GM13976 (cell line): ENCODE data around the gene GPR39.

Experiments used
- DNase-seq: peaks from one replicate; pipeline ENCODE4 v3.0.0; 2012; ENCODE audit warnings: low spot score
- in situ Hi-C: fragments of 300-500 bp; cut with MboI; formaldehyde crosslinking; loops from one replicate; pipeline ENCODE4 v1.12.0; 2022; ENCODE audit warnings: low sequenced_read_pairs, mixed read lengths, inconsistent platforms; ENCODE audit not compliant: unreplicated experiment
- TF ChIP-seq, protein P1 (sequence below): IDR thresholded peaks from 2 replicates; pipeline ENCODE4 v1.5.1; 2012; ENCODE audit warnings: borderline replicate concordance, mild to moderate bottlenecking; ENCODE audit not compliant: insufficient read depth; ENCODE audit errors: extremely low read depth, missing control alignments, control extremely low read depth

GPR39 gene

DNA sequence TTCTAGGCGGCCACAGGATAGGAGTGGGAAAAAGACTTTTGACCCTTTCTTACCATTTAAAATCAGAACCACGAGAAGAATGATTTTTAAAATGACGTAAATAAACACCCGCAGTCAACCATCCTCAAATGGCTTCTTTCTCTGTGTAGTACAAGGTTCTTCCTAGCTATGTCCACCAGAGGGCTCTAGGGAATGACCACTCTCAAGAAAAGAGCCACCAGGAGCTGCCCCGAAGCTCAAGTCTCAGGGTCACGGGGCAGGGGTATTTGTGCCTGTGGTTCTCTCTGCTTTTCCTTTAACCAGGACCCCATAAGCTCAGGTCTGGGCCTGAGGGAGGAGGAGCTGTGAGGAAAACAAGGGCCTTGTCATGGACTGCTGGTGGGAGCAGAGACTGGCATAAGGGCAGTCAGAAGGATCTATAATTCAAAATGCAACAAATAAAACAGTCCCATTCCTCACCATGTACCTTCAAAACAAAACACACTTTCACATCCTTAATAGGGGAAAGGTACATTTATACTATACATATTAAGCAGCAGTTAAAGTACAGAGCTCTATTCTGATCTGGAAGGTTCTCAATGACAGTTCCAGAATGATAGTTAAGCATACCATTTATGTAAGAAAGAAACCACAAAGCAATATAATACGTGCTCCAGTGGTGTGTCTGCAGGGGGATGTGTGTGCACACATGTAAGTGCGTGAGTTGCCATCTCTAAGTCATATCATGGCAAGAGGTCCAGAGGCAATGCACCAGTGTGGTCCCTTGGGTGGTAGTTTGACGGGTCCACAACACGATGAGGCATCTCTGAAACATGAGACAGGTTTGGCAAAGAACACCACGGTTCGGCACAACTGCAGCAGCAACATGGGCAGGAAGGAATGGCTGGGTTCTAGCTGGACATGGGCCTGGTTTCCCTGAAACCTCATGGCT is 234.8 kb downstream of the GPR39 start:
- in situ Hi-C loops = loop anchor here (25.0 kb wide), 1 partner anchor 511 kb away; no protein-coding TSS in a partner anchor
- TF ChIP-seq, protein P1, sequence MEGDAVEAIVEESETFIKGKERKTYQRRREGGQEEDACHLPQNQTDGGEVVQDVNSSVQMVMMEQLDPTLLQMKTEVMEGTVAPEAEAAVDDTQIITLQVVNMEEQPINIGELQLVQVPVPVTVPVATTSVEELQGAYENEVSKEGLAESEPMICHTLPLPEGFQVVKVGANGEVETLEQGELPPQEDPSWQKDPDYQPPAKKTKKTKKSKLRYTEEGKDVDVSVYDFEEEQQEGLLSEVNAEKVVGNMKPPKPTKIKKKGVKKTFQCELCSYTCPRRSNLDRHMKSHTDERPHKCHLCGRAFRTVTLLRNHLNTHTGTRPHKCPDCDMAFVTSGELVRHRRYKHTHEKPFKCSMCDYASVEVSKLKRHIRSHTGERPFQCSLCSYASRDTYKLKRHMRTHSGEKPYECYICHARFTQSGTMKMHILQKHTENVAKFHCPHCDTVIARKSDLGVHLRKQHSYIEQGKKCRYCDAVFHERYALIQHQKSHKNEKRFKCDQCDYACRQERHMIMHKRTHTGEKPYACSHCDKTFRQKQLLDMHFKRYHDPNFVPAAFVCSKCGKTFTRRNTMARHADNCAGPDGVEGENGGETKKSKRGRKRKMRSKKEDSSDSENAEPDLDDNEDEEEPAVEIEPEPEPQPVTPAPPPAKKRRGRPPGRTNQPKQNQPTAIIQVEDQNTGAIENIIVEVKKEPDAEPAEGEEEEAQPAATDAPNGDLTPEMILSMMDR = peak; percentile 26
- DNase-seq = no peak

DNA sequence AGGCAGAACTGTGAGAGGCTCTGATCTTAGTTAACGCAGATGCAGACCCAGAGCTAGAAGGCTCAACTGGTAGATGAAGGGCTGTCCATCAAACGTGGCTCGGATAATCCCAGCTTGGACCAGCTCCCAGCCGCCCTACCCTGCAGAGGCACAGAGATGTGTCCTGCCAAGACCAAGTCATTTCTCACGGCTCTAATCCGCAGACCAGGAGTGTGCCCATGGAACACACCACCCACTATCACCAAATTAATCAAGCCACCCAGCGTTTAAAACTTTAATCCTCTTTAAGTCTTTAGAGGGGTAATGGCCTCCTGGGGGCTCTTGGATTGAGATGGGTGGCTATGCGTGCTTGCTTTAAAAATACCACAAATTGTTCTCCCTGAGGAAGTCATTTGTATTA is 235.9 kb downstream of the GPR39 start:
- TF ChIP-seq, protein P1 = no peak
- in situ Hi-C loops = loop anchor here (25.0 kb wide), 1 partner anchor 510 kb away; no protein-coding TSS in a partner anchor

DNA sequence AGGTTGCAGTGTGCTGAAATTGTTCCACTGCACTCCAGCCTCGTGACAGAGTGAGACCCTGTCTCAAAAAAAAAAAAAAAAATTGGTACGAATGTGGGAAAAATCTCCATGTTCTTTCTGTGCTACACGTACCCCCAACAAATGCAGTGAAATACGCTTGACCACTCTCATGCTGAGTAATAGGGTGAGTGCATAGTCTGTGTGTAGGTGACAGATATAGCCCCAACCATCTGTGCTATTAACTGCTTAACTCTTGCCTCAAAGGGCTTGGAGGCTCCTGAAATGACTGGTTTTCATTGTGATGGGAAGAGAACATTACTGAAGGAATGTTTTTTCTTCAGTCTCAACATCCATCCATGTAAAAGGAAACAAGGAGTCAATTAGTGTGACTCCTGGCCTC is 237.7 kb downstream of the GPR39 start:
- in situ Hi-C loops = loop anchor here (25.0 kb wide), 1 partner anchor 508 kb away; no protein-coding TSS in a partner anchor
- TF ChIP-seq, protein P1 = no peak

More for the DNA sequence above, 235.9 kb downstream of the GPR39 start:
- no peak for DNase-seq

DNA sequence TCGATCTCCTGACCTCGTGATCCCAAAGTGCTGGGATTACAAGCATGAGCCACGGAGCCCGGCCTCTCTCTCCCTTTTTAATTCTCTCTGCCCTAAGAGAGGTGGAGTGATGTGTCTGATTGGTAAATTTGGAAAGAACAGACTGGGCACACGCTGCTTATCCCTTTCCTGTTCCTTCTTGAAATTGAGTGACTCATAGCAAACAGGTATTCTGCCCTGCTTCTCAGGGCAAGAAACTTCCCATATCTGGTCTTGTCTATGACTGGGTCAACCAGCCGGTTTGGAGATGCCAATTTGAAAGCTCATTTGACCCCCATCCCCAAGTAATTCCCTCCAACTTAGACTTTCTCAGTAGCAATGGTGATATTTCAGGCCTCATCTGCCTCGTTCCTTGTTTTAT is 238.4 kb downstream of the GPR39 start:
- TF ChIP-seq, protein P1 = no peak
- in situ Hi-C loops = loop anchor here (25.0 kb wide), 1 partner anchor 507 kb away; no protein-coding TSS in a partner anchor
- no peak for DNase-seq

More for the DNA sequence above, 237.7 kb downstream of the GPR39 start:
- no peak for DNase-seq

DNA sequence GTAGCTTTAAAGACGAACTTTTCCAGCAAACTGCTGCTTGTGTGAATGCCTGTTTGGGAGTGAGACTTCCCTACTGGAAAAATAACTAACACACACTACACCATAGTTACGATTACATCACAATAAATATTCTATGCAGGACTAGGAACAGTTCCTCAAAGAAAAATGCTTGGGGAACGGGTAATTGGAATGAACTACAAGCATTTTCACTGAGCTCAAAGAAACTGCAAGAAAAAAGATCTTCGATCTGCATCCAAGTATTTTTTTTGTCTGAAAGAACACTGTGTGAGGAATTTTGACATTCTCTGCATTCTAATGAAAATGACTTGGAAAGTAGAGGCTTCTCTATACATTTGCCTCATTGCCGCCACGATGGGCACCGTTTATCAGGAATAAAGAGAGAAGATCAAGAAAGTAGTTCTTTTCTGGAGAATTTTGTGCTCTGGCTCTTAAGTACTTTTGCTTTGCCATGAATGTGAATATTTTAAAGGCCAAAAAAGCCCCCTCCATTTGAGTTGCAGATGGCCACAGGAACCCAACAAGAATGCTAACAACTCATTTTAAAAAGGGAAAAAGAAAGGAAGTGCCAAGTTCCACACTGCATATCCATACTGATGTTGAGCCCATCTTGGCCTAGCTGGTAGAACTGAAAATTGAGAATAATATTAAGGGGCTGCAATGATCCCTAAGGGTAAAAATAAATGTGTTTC is 239.8 kb downstream of the GPR39 start:
- TF ChIP-seq, protein P1 = no peak
- DNase-seq = no peak

DNA sequence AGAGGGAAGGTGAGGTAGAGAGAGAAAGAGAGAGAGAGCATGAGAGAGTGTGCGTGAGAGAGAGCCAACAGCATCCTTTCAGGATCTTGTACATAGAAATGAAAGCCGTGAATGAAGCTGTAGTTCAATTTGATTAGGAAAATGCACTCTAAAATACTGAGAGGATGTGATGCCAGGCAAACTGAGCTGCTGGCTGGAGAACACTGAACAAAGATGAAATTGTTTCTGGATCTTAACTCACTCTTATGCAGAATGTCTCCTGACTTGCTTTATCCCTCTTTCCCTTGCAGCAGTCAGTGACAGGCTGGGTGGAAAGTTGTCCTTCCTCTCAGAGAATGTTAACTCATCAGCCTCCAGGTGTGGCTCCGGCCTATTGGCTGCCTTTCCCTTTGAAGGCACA is 242.7 kb downstream of the GPR39 start:
- DNase-seq = no peak
- TF ChIP-seq, protein P1 = no peak
- in situ Hi-C loops = loop anchor here (25.0 kb wide), 1 partner anchor 503 kb away; no protein-coding TSS in a partner anchor

More for the DNA sequence above, 239.8 kb downstream of the GPR39 start:
- in situ Hi-C loops = loop anchor here (25.0 kb wide), 1 partner anchor 506 kb away; no protein-coding TSS in a partner anchor
